Fibroblast of skin of scalp (primary cell): ENCODE results near the gene TCF7L1.
"Not testable (repeated sequence)": the region's sequence is repeated elsewhere in the genome, so short reads cannot be mapped to it uniquely, and the experiment has no call there.

Experiments used
- DNase-seq: peaks from one replicate; pipeline ENCODE4 v3.0.0-alpha.2; 2013

Gene TCF7L1

GRCh38 chr2:85185431-85185940 lies 52.3 kb downstream of the TCF7L1 start:
- DNase-seq, result no peak

- no peak for DNase-seq
These were observed 53.9 kb downstream of the TCF7L1 start for GRCh38 chr2:85187069-85187468.

GRCh38 chr2:85188852-85189251 lies 55.7 kb downstream of the TCF7L1 start:
- peak; percentile 65 for DNase-seq

GRCh38 chr2:85189606-85190270 lies 56.5 kb downstream of the TCF7L1 start:
- no peak for DNase-seq

- no peak for DNase-seq
These were observed 58.0 kb downstream of the TCF7L1 start for GRCh38 chr2:85191157-85191556.

- DNase-seq, result no peak
These were observed 61.7 kb downstream of the TCF7L1 start for GRCh38 chr2:85194780-85195480.

GRCh38 chr2:85195956-85196355 lies 62.8 kb downstream of the TCF7L1 start:
- DNase-seq, result no peak

GRCh38 chr2:85199698-85200097 lies 66.5 kb downstream of the TCF7L1 start:
- DNase-seq, result peak; percentile 48

GRCh38 chr2:85209887-85210286 lies 76.7 kb downstream of the TCF7L1 start:
- no peak for DNase-seq

GRCh38 chr2:85210511-85210910 lies 77.3 kb downstream of the TCF7L1 start:
- no peak for DNase-seq

GRCh38 chr2:85211606-85212005 lies 78.4 kb downstream of the TCF7L1 start:
- DNase-seq, result not testable (repeated sequence)

- no peak for DNase-seq
These were observed 79.6 kb downstream of the TCF7L1 start for GRCh38 chr2:85212841-85213240.

- DNase-seq, result no peak
These were observed 80.2 kb downstream of the TCF7L1 start for GRCh38 chr2:85213404-85213803.

GRCh38 chr2:85213901-85214512 lies 80.8 kb downstream of the TCF7L1 start:
- DNase-seq, result no peak

- no peak for DNase-seq
These were observed 81.9 kb downstream of the TCF7L1 start for GRCh38 chr2:85215081-85215447.

- peak; percentile 93 for DNase-seq
These were observed 82.5 kb downstream of the TCF7L1 start for GRCh38 chr2:85215448-85216401.

- no peak for DNase-seq
These were observed 83.7 kb downstream of the TCF7L1 start for GRCh38 chr2:85216927-85217326.

- no peak for DNase-seq
These were observed 88.0 kb downstream of the TCF7L1 start for GRCh38 chr2:85221067-85221691.

- no peak for DNase-seq
These were observed 89.6 kb downstream of the TCF7L1 start for GRCh38 chr2:85222792-85223191.

- DNase-seq, result no peak
These were observed 93.6 kb downstream of the TCF7L1 start for GRCh38 chr2:85226783-85227182.

GRCh38 chr2:85230679-85231467 lies 97.7 kb downstream of the TCF7L1 start:
- DNase-seq, result no peak
